Ishikawa (cell line): ENCODE measurements around the gene BICC1.

Source experiments
- CEBPB ChIP-seq: IDR thresholded peaks from 2 replicates; pipeline ENCODE4 v1.6.1; 2012
- CREB1 ChIP-seq: IDR thresholded peaks from 2 replicates; pipeline ENCODE4 v1.6.1; 2012; ENCODE audit warnings: low read depth
- EGR1 ChIP-seq: IDR thresholded peaks from 2 replicates; pipeline ENCODE4 v1.6.1; 2012
- EP300 ChIP-seq: IDR thresholded peaks from 2 replicates; pipeline ENCODE4 v1.6.1; 2012; ENCODE audit warnings: borderline replicate concordance
- FOXM1 ChIP-seq: IDR thresholded peaks from 2 replicates; pipeline ENCODE4 v1.6.1; 2012; ENCODE audit warnings: low read depth, borderline replicate concordance
- MAX ChIP-seq: IDR thresholded peaks from 2 replicates; pipeline ENCODE4 v1.6.1; 2012
- NFIC ChIP-seq: IDR thresholded peaks from 2 replicates; pipeline ENCODE4 v1.6.1; 2012
- RAD21 ChIP-seq: IDR thresholded peaks from 2 replicates; pipeline ENCODE4 v1.6.1; 2012; ENCODE audit warnings: low read depth
- REST ChIP-seq: IDR thresholded peaks from 2 replicates; pipeline ENCODE4 v1.6.1; 2012; ENCODE audit warnings: low read depth, mild to moderate bottlenecking
- TAF1 ChIP-seq: IDR thresholded peaks from 2 replicates; pipeline ENCODE4 v1.6.1; 2012; ENCODE audit warnings: low read depth, mild to moderate bottlenecking
- TCF12 ChIP-seq: IDR thresholded peaks from 2 replicates; pipeline ENCODE4 v1.6.1; 2012; ENCODE audit warnings: low read depth
- TEAD4 ChIP-seq: IDR thresholded peaks from 2 replicates; pipeline ENCODE4 v1.6.1; 2012
- YY1 ChIP-seq: IDR thresholded peaks from 2 replicates; pipeline ENCODE4 v1.6.1; 2012; ENCODE audit warnings: low read depth
- ZBTB7A ChIP-seq: IDR thresholded peaks from 2 replicates; pipeline ENCODE4 v1.6.1; 2012; ENCODE audit warnings: low read depth
- TF ChIP-seq, protein P1 (sequence below): IDR thresholded peaks from 2 replicates; pipeline ENCODE4 v1.6.1; 2012

Gene BICC1

DNA sequence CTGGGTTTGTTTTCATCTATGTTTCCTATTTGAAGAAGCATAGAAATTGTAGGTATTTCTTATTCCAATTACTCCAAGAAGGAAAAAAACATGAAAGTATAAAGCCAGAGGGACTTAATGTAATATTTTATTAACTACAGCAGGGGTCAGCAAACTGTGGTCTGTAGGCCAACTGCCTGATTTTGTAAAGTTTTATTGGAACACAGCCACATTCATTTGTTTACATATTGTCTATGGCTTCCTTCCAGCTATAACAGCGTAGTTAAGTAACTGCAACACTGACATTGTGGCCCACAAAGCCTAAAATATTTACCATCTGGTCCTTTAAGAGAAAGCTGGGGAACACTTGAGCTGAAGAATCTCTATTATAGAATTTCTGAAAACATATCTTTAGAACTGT is 306.2 kb downstream of the BICC1 start:
- TF ChIP-seq EGR1 (no peak), TEAD4 (no peak), NFIC (peak; percentile 44; the same call in 1 of the 2 replicates)

GRCh38 chr10:58820386-58820785 is 307.7 kb downstream of the BICC1 start:
- TF ChIP-seq CEBPB = no peak
- TF ChIP-seq EP300 = no peak
- no peak for TF ChIP-seq TCF12
- no peak for TF ChIP-seq EGR1
- TF ChIP-seq, protein P1, sequence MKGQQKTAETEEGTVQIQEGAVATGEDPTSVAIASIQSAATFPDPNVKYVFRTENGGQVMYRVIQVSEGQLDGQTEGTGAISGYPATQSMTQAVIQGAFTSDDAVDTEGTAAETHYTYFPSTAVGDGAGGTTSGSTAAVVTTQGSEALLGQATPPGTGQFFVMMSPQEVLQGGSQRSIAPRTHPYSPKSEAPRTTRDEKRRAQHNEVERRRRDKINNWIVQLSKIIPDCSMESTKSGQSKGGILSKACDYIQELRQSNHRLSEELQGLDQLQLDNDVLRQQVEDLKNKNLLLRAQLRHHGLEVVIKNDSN = no peak
- no peak for TF ChIP-seq NFIC
- no peak for TF ChIP-seq RAD21
- no peak for TF ChIP-seq REST
- no peak for TF ChIP-seq ZBTB7A
- TF ChIP-seq YY1 = no peak
- no peak for TF ChIP-seq FOXM1
- no peak for TF ChIP-seq TEAD4
- no peak for TF ChIP-seq CREB1
- no peak for TF ChIP-seq TAF1

- TF ChIP-seq TAF1 (no peak), EGR1 (no peak), CREB1 (no peak), RAD21 (no peak), NFIC (peak; percentile 70)
Observed at GRCh38 chr10:58820861-58821751, 308.4 kb downstream of the BICC1 start.

DNA sequence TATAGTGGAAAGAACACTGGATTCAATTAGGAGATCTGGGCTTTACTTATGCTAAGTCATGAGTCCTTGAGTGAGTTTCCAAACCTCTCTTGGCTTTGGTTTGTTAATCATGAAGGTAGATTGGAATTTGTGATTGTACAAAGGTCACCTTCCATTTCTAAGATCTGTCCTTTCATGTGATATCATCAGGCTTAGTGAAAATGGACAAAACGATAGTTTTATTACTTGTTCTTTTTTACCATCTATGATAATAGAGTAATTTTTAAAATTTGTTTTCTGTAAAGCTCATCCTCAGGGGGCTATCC is 309.0 kb downstream of the BICC1 start:
- TF ChIP-seq YY1 (no peak), TAF1 (no peak), EGR1 (no peak), FOXM1 (no peak), TCF12 (no peak), CREB1 (no peak), TEAD4 (no peak), CEBPB (no peak), REST (no peak), NFIC (no peak), ZBTB7A (no peak), MAX (no peak), RAD21 (no peak), EP300 (no peak)
- TF ChIP-seq, protein P1 = no peak

DNA sequence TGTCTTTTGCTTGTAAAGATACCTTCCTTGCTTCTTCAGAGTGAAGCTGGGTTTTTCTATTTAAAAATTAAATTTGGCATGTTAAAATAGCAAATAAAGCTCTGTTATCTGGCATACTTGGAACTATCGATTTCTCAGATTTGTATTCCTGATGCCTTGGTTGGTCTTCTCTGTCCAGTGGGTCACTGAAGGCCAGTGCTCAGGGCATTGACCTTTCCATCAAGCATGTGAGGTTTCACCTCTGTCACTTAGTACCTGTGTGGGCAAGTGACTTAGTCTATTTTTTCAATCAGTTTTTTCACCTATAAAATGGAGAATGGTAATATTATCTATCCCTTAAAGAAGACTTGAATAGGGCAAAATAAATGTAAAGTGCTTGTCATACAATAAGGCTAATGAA is 311.3 kb downstream of the BICC1 start:
- TF ChIP-seq FOXM1 (no peak), REST (no peak), YY1 (no peak)
